OCI-LY1 (cell line): ENCODE results near the gene SNED1.

Experiments used
- H2AFZ ChIP-seq: fragments of 200-600 bp; sonication (generic), shearing (Covaris generic); 2 replicates; pipeline ENCODE4 v1.6.0; 2014; ENCODE audit warnings: antibody characterized with exemption, mild to moderate bottlenecking, low read length
- H3F3A ChIP-seq: fragments of 200-600 bp; sonication (generic), shearing (Covaris generic); 2 replicates; pipeline ENCODE4 v1.6.0; 2014; ENCODE audit warnings: mild to moderate bottlenecking, antibody characterized with exemption, low read length, moderate library complexity; ENCODE audit not compliant: insufficient read depth
- H3K27ac ChIP-seq: fragments of 200-600 bp; sonication (generic); 2 replicates; pipeline ENCODE4 v1.5.1; 2014; ENCODE audit warnings: low read length, mixed run types, mild to moderate bottlenecking, low read depth; ENCODE audit not compliant: poor library complexity, severe bottlenecking
- H3K27me3 ChIP-seq: fragments of 200-600 bp; sonication (generic); 2 replicates; pipeline ENCODE4 v1.6.0; 2014; ENCODE audit warnings: antibody characterized with exemption, mild to moderate bottlenecking, low read length, moderate library complexity; ENCODE audit not compliant: insufficient read depth
- H3K36me3 ChIP-seq: fragments of 200-600 bp; sonication (generic); 2 replicates; pipeline ENCODE4 v1.6.1; 2014; ENCODE audit warnings: mild to moderate bottlenecking, antibody characterized with exemption, low read length, moderate library complexity, mixed read lengths; ENCODE audit not compliant: insufficient read depth
- H3K4me1 ChIP-seq: fragments of 200-600 bp; sonication (generic); 2 replicates; pipeline ENCODE4 v1.5.1; 2014; ENCODE audit warnings: mild to moderate bottlenecking, low read length, moderate library complexity; ENCODE audit not compliant: insufficient read depth, severe bottlenecking
- H3K4me2 ChIP-seq: fragments of 200-600 bp; sonication (generic), shearing (Covaris generic); 2 replicates; pipeline ENCODE4 v1.6.1; 2014; ENCODE audit warnings: low read length
- H3K4me3 ChIP-seq: fragments of 200-600 bp; sonication (generic); 2 replicates; pipeline ENCODE4 v1.5.1; 2014; ENCODE audit warnings: low read length, low read depth, mild to moderate bottlenecking, mixed read lengths; ENCODE audit not compliant: poor library complexity, severe bottlenecking
- H3K79me2 ChIP-seq: fragments of 200-600 bp; shearing (Covaris generic); 2 replicates; pipeline ENCODE4 v1.6.1; 2016; ENCODE audit warnings: mixed run types, low read length, mixed read lengths; ENCODE audit not compliant: insufficient read depth
- H3K9ac ChIP-seq: fragments of 200-600 bp; sonication (generic), shearing (Covaris generic); 2 replicates; pipeline ENCODE4 v1.6.1; 2014; ENCODE audit warnings: mild to moderate bottlenecking, low read length, mixed read lengths
- H3K9me2 ChIP-seq: fragments of 200-600 bp; sonication (generic), shearing (Covaris generic); 2 replicates; pipeline ENCODE4 v1.6.1; 2014; ENCODE audit warnings: low read depth, mild to moderate bottlenecking, low read length, mixed read lengths
- H3K9me3 ChIP-seq: fragments of 200-600 bp; shearing (Covaris generic); 2 replicates; pipeline ENCODE4 v1.6.1; 2014; ENCODE audit warnings: low read length, mixed read lengths
- H4K20me1 ChIP-seq: fragments of 200-600 bp; sonication (generic), shearing (Covaris generic); 2 replicates; pipeline ENCODE4 v1.6.0; 2016; ENCODE audit warnings: mild to moderate bottlenecking, low read length; ENCODE audit not compliant: insufficient read depth
- CTCF ChIP-seq: fragments of 200-600 bp; sonication (generic), shearing (Covaris generic); IDR thresholded peaks from 2 replicates; pipeline ENCODE4 v1.5.1; 2017; ENCODE audit warnings: mild to moderate bottlenecking, antibody characterized with exemption, low read length, moderate library complexity, mixed read lengths
- EZH2 ChIP-seq: fragments of 200-600 bp; sonication (generic), shearing (Covaris generic); IDR thresholded peaks from 2 replicates; pipeline ENCODE4 v1.8.0; 2017; ENCODE audit warnings: borderline replicate concordance, mixed run types, mild to moderate bottlenecking, antibody characterized with exemption, low read length, moderate library complexity, mixed read lengths

Gene SNED1

GRCh38 chr2:241062389-241063092 is 64.1 kb downstream of the SNED1 start:
- H4K20me1 ChIP-seq: no peaks in the 10 kb centered on the region
- no peak overlapping the region for H3K27ac ChIP-seq
- H3K9ac ChIP-seq: no peak overlapping the region
- H3K9me3 ChIP-seq: no peaks in the 10 kb centered on the region
- H3K36me3 ChIP-seq: no peaks in the 10 kb centered on the region
- no peaks in the 10 kb centered on the region for H3K9me2 ChIP-seq
- no peak for TF ChIP-seq CTCF
- TF ChIP-seq EZH2: no peak
- no peak overlapping the region for H3K4me3 ChIP-seq
- no peaks in the 10 kb centered on the region for H3K79me2 ChIP-seq
- H3F3A ChIP-seq: 0 out of 2 replicates have a peak, but pooled peaks cover 4% of the 10 kb centered on the region
- H3K27me3 ChIP-seq: no peaks in the 10 kb centered on the region
- no peaks in the 10 kb centered on the region for H3K4me1 ChIP-seq
- H3K4me2 ChIP-seq: no peak overlapping the region
- H2AFZ ChIP-seq: no peak overlapping the region

- no peaks in the 10 kb centered on the region for H3K4me1 ChIP-seq
- H3F3A ChIP-seq: 0 out of 2 replicates have a peak, but pooled peaks cover 4% of the 10 kb centered on the region
- no peak overlapping the region for H2AFZ ChIP-seq
- H3K36me3 ChIP-seq: no peaks in the 10 kb centered on the region
- H3K9ac ChIP-seq: no peak overlapping the region
- TF ChIP-seq CTCF: no peak
- H3K27ac ChIP-seq: no peak overlapping the region
- H3K9me2 ChIP-seq: no peaks in the 10 kb centered on the region
- no peaks in the 10 kb centered on the region for H3K9me3 ChIP-seq
- no peaks in the 10 kb centered on the region for H4K20me1 ChIP-seq
- H3K4me3 ChIP-seq: no peak overlapping the region
- no peaks in the 10 kb centered on the region for H3K27me3 ChIP-seq
- H3K79me2 ChIP-seq: no peaks in the 10 kb centered on the region
- H3K4me2 ChIP-seq: no peak overlapping the region
These were observed 64.7 kb downstream of the SNED1 start for GRCh38 chr2:241063093-241063551.

- H2AFZ ChIP-seq: no peak overlapping the region
- no peak for TF ChIP-seq CTCF
- TF ChIP-seq EZH2: no peak
- no peaks in the 10 kb centered on the region for H3K9me3 ChIP-seq
- H3K27ac ChIP-seq: no peak overlapping the region
- H3K9me2 ChIP-seq: no peaks in the 10 kb centered on the region
- no peak overlapping the region for H3K4me3 ChIP-seq
- no peaks in the 10 kb centered on the region for H3K27me3 ChIP-seq
- H3K79me2 ChIP-seq: no peaks in the 10 kb centered on the region
- no peaks in the 10 kb centered on the region for H3K4me1 ChIP-seq
- H3F3A ChIP-seq: 0 out of 2 replicates have a peak, but pooled peaks cover 4% of the 10 kb centered on the region
- no peaks in the 10 kb centered on the region for H3K36me3 ChIP-seq
- no peak overlapping the region for H3K9ac ChIP-seq
- no peak overlapping the region for H3K4me2 ChIP-seq
- H4K20me1 ChIP-seq: no peaks in the 10 kb centered on the region
These were observed 65.2 kb downstream of the SNED1 start for GRCh38 chr2:241063587-241063986.
